Astrocyte of the spinal cord (primary cell): ENCODE data around the gene MAIP1.

Source experiments
- DNase-seq: peaks from one replicate; pipeline ENCODE4 v3.0.0; 2011; ENCODE audit warnings: low read depth, low spot score
- H3K4me3 ChIP-seq: 2 replicates; pipeline ENCODE4 v1.5.1; 2011; ENCODE audit warnings: low read depth, mild to moderate bottlenecking, low read length, moderate library complexity
- in situ Hi-C: cut with HindIII; loops from 2 replicates; pipeline ENCODE4 v1.10.0; 2017; ENCODE audit warnings: low sequenced_read_pairs
- TF ChIP-seq, protein P1 (sequence below): IDR thresholded peaks from 2 replicates; pipeline ENCODE4 v1.5.1; 2012; ENCODE audit warnings: low read depth, mild to moderate bottlenecking, low read length, inconsistent platforms

Gene MAIP1

GRCh38 chr2:199914372-199914958 lies 40.9 kb upstream of the MAIP1 start:
- in situ Hi-C loops = no loop called here
- no peak for DNase-seq
- TF ChIP-seq, protein P1, sequence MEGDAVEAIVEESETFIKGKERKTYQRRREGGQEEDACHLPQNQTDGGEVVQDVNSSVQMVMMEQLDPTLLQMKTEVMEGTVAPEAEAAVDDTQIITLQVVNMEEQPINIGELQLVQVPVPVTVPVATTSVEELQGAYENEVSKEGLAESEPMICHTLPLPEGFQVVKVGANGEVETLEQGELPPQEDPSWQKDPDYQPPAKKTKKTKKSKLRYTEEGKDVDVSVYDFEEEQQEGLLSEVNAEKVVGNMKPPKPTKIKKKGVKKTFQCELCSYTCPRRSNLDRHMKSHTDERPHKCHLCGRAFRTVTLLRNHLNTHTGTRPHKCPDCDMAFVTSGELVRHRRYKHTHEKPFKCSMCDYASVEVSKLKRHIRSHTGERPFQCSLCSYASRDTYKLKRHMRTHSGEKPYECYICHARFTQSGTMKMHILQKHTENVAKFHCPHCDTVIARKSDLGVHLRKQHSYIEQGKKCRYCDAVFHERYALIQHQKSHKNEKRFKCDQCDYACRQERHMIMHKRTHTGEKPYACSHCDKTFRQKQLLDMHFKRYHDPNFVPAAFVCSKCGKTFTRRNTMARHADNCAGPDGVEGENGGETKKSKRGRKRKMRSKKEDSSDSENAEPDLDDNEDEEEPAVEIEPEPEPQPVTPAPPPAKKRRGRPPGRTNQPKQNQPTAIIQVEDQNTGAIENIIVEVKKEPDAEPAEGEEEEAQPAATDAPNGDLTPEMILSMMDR = no peak
- H3K4me3 ChIP-seq = no peak overlapping the region

GRCh38 chr2:199916980-199917379 lies 38.4 kb upstream of the MAIP1 start:
- no peak overlapping the region for H3K4me3 ChIP-seq
- TF ChIP-seq, protein P1 = no peak
- in situ Hi-C loops = no loop called here
- DNase-seq = no peak

GRCh38 chr2:199922856-199923255 lies 32.5 kb upstream of the MAIP1 start:
- TF ChIP-seq, protein P1 = no peak
- no peak for DNase-seq
- H3K4me3 ChIP-seq = no peak overlapping the region
- in situ Hi-C loops = no loop called here

GRCh38 chr2:199923924-199924323 lies 31.5 kb upstream of the MAIP1 start:
- DNase-seq = no peak
- TF ChIP-seq, protein P1 = no peak
- H3K4me3 ChIP-seq = no peak overlapping the region
- in situ Hi-C loops = no loop called here

GRCh38 chr2:199926806-199927205 lies 28.6 kb upstream of the MAIP1 start:
- no peak for DNase-seq
- no peak overlapping the region for H3K4me3 ChIP-seq
- TF ChIP-seq, protein P1 = no peak
- in situ Hi-C loops = no loop called here

GRCh38 chr2:199928226-199928625 lies 27.2 kb upstream of the MAIP1 start:
- TF ChIP-seq, protein P1 = no peak
- H3K4me3 ChIP-seq = no peak overlapping the region
- DNase-seq = no peak
- in situ Hi-C loops = no loop called here
